DLD1 (cell line): ENCODE results near the gene SCN4B.

Source experiments
- in situ Hi-C: cut with HindIII; loops from 2 replicates; pipeline ENCODE4 v1.10.0; 2017; ENCODE audit warnings: low sequenced_read_pairs

Gene SCN4B

DNA sequence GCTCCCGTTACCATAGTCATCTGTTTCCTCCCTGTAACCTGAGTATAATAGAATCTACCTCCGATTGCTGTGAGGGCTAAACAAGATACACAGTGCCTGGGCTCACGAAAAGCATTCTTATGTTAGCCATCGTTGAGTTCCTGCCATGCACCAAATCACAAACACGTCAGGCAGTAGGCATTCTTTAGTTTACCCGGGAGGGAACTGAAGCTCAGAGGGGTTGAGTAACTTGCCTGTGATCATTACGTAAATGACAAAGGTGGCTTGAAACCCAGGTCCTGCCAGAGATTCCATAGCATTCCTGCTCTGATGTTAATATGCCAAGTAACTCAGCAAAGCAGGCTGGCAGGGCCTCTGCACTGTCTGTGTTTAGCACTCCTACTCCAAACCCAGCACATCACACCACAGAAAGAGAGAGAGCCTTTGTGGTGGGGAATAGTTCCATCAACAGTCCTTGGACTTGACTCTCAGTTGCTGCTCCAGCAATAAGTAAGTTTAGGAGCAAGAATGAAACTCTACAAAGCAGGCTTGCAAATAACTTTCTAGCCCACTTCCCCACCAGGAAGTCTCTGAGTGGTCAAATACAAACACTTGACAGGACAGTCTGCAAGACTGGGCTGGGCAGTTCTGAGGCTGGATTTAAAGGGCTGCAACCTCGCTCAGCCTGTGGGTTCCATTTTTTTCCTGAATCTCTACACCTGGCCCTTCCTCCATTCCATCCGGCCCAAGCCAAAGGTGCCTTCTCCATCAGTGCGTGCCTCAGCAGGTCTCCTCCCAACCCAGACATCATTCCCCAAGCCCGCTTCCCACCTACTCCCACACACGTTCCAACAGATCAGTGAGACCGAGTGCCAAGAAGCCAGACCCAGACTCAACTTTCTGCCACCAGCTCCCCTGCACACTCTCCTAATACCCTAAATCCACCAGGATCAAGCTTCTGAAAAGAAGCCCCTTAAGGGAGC is 22.7 kb upstream of the SCN4B start:
- in situ Hi-C loops: loop anchor here (10.0 kb wide), 1 partner anchor 109 kb away; no protein-coding TSS in a partner anchor

DNA sequence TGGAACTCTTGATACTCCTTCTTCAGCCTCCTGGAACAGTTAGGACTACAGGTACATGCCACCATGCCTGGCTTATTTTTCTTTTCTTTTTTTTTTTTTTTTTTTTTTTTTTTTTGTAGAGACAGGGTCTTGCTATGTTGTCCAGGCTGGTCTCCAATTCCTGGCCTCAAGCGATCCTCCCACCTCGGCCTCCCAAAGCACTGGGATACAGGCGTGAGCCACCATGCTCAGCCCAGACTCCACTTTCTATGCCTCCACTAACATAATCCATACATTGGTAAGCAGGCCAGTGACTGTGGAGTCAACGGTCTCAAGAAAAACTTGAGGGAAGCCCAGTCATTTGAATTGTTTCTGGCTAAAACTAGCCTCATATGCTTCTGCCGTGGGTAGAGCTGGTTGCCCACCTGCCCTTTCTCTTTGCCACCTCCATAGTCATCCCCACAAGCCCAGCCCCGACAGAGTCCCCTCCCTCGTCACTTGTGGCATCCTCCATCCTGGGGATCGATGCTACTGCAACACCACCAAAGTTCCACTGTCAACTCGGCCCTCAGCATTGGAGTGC is 21.5 kb upstream of the SCN4B start:
- in situ Hi-C loops: loop anchor here (10.0 kb wide), 1 partner anchor 111 kb away; no protein-coding TSS in a partner anchor

DNA sequence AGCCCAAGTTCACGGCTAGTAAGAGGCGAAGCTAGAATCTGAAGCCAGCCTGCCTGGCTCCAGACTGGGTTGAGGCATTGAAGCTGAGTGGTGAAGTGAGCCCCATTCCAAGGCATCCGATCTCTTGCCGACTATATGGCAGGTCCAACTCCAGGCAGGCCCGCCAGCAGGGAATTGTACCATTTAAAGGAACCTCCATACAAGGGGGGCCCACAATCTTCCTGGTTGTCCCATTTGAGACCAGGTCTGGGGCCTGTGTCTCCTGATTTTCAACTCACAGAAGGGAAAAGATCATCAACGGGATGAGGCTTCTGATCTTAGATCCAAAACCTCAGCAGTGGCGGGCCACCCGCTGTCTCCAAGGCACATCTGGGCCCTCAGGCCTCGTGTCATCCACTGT is 19.7 kb upstream of the SCN4B start:
- in situ Hi-C loops: loop anchor here (10.0 kb wide), 1 partner anchor 112 kb away; no protein-coding TSS in a partner anchor

- in situ Hi-C loops: loop anchor here (10.0 kb wide), 1 partner anchor 113 kb away; no protein-coding TSS in a partner anchor
These were observed 18.8 kb upstream of the SCN4B start for GRCh38 chr11:118171269-118172062.

DNA sequence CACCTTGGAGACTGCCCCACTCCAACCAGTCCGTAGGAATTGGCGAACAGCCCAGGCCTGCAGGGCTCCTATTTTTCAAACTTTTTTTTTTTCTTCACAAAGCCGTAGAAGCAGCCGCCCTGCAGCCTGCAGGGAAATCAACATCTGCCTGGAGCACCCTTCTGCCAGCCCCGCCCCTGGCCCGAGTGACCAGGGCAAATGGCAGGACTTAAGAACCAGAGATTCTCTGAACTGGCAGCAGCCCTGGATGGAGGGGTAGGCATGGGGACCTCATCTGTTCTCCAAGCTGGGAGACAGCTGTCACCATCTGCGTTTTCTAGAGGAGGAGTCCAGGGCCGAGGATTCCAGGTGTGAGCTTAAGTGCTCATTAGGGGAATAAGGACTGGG is 18.3 kb upstream of the SCN4B start:
- in situ Hi-C loops: loop anchor here (10.0 kb wide), 1 partner anchor 114 kb away; no protein-coding TSS in a partner anchor

GRCh38 chr11:118170231-118170630 is 17.6 kb upstream of the SCN4B start:
- in situ Hi-C loops: loop anchor here (10.0 kb wide), 1 partner anchor 115 kb away; no protein-coding TSS in a partner anchor

DNA sequence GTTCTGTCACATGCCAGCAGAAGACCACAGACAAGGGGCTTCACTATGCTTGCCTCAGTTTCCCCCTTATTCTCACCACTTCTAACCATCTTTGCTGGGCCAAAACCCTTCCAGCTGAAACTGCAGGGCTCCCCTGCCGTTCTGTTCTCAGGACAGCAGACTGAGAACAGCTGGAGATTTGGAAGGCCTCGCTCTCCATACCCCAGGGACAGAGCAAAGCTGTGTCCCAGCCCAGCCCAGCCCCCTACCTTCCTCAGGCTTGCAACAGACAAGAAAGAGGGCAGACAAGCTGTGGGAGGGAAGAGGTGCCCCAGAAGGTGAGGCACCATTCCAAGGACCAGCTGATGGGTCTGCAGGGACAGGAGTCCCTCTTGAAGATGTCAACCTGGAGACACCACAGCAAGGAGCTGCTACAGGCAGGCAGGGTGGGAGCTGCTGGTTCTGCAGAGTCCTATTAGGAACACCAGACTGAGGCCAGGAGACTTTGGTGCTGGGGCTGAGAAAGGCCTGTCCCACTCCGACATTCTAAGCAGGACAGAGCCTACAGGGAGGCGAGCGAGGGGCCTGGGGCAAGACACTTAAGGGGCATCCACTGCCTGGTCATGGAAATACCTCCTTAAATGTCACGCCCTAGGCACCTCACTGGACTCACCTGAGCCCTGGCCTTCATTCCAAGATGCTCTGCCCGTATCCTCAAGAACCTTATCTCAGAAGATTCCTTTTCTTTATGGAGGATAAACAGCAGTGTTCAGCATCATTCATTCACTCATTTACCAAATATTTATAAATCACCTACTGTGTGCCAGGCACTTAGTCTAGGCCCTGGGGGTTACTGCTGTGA is 16.9 kb upstream of the SCN4B start:
- in situ Hi-C loops: loop anchor here (10.0 kb wide), 1 partner anchor 115 kb away; no protein-coding TSS in a partner anchor

DNA sequence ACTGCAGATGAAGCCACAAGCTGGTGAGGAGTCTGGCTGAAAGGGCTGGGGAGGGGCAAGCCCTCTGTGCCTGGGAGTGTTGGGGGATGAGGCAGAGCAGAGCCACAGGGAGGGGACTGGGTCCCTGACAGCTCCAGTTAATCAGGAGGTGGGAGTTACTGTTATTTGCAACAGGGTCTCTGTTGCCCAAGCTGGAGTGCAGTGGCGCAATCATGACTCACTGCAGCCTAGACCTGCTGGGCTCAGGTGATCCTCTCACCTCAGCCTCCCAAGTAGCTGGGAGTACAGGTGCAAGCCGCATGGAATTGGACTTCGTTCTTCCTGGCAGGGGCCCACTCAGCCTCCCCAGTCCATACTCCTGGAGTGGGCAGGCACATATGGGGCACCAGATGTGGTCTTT is 16.1 kb upstream of the SCN4B start:
- in situ Hi-C loops: no loop called here

DNA sequence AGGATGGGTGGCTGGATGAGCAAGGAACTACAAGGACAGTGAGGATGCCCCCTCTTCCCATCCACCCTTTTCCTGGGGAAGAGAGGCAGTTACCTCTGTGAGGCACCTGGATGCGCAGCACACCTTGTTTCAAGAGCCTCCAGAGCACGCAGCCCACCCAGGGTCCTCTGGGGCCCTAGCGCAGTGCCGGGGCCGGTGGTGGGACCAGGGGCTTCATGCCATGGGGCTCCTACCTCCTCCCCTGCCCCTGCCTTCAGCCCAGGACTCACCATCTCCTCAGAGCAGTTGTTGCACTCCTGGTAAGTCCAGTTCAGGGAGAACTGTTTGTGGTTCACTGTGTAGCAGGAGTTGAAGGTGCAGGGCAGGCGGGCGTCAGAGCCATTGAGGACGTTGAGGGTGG is 15.7 kb upstream of the SCN4B start:
- in situ Hi-C loops: no loop called here

DNA sequence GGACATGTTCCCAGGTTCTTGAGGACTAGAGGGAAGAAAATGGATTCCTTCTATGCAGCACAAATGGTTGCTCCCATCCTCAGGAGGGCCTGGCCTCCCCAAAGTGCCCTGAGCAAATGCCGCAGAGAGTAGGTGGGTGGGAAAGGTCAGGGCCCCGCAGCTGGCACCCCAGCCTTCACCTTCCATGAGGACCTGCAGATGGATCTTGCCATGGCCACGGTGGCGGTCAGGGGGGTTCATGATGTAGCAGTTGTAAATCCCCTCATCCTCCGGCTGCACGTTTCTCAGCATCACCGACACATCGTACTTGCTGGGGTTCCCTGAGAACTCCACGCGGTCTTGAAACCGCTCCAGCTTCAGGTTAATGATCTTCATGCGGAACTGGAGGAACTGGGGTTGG is 15.3 kb upstream of the SCN4B start:
- in situ Hi-C loops: no loop called here

- in situ Hi-C loops: no loop called here
These were observed 14.6 kb upstream of the SCN4B start for GRCh38 chr11:118167253-118167652.

- in situ Hi-C loops: no loop called here
These were observed 14.0 kb upstream of the SCN4B start for GRCh38 chr11:118166641-118167040.

DNA sequence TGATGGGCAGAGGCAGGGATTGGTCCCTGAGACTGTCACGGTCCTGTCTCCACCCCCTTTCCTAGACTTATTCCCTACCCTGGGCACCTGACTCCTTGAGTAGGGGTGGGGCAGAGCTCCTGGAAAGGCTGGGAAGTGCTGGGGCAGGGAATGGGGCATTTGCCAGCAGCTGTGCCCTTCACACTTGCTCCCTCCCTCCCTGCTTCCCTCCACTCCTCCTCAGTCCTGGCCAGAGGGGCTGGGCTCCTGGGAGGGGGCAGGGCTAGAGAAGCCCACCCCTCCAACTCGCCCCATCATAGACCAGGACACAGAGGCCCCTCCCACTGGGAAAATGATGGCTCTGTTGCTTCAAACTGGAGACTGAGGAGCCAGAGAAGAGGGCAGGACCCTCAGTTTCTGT is 12.3 kb upstream of the SCN4B start:
- in situ Hi-C loops: no loop called here

- in situ Hi-C loops: no loop called here
These were observed 10.9 kb upstream of the SCN4B start for GRCh38 chr11:118163494-118163893.

DNA sequence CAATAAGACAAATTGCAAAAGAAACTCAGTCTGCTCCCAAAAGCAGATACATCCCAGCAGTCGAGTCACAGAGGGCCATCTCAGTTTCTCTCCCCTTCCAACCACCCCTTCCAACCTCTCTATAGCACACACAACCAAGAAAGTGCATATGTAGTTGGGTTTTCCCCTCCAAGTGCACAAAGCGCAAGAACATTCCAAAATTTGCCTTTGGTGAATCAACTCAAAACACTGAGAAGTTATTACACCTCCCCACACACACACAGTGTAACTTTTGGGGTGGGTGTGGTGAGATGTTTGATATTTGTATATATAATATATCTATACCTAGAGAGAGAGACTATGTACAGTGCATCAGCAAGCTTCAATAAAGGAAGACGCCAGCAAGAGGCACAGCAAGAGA is 10.2 kb upstream of the SCN4B start:
- in situ Hi-C loops: no loop called here

- in situ Hi-C loops: no loop called here
These were observed 9.2 kb upstream of the SCN4B start for GRCh38 chr11:118161786-118162185.

DNA sequence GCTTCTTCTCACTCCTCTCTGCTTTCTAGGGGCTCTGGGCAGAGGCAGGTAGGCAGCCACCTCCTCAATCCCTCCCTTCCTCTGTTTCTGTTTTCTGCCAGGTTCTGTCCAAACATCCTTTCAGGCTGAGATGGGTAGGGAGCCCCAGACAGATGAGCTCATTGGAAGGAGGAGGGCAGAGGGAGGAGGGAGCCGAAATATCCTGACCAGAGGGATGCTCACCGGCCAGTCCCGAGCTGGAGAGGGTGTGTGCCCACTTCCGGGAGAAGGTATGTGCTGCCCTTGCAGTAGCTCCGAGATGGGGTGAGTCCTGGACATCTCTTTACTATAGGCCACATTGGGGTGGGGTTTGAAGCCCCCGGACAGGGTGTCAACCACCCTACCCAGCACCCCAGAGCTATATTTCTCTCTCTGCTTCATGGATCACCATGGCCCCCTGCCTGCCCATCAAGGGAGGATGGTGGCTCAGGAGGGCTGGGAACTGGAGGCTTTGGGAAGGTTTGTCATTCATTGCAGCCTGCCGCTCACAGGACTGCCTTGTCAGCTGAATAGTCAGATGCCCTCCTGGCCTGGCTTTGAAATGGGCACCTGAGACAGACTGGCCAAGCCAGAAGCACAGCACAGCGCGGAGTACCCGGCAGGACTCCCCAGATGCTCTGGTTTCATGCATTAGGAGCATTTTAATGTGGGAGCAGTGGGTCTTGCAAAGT is 4.7 kb upstream of the SCN4B start:
- in situ Hi-C loops: no loop called here

DNA sequence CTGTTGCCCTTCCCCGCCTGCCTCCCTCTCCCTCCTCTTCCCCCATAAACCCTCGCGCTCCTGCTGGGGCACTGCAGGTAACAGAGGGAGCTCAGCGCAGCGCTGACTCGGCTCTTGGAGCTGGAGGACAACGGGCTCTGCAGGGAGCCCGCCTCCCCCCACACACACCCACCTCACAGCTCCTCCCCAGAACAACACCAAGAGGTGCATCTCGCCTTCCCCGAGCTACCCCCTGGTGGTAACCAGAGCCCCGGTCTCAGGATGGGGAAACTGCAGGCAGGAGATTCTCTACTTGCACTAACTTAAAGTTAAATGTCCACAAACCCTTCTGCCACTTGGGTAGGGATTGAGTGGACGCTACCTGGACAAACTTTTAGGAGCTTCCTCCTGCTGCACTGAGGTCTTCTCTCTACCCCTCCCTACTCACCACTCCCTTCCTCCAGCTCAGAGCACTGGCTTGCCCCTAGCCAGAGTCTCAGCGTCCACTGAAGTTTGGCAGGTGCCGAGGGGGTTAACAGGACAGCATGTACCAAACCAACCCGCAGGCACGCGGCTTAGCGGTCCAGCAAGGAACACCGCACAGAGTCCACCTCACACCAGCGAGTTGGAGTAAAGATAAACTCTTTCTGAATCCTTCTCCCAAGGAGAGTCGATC is 4.0 kb upstream of the SCN4B start:
- in situ Hi-C loops: no loop called here
